Forelimb muscle (tissue), 1 donor: ENCODE measurements around the gene WASHC2A. TPM values are rescaled to one million over a fixed set of nuclear protein-coding genes. Genes with fewer than 3 reads are reported as not detected.
"Not testable (repeated sequence)": the region's sequence is repeated elsewhere in the genome, so short reads cannot be mapped to it uniquely, and the experiment has no call there.

Experiments used
- DNase-seq: peaks from one replicate; pipeline ENCODE4 v3.0.0-alpha.2; 2013; ENCODE audit warnings: low read depth
- polyA plus RNA-seq: library from polyadenylated mRNA; unstranded; fragments of 120-200 nt; gene quantifications from one replicate; pipeline ENCODE4 v1.2.1, GENCODE V29; 2013; ENCODE audit not compliant: insufficient read length

Gene WASHC2A
- polyA plus RNA-seq, 1 donor, result 27.2 TPM

GRCh38 chr10:50152792-50153272, 85.1 kb downstream of the WASHC2A start:
- DNase-seq, result no peak

- not testable (repeated sequence) for DNase-seq
Observed at GRCh38 chr10:50157868-50158267, 90.1 kb downstream of the WASHC2A start.

- DNase-seq, result not testable (repeated sequence)
Observed at GRCh38 chr10:50159856-50160255, 92.1 kb downstream of the WASHC2A start.

- DNase-seq, result not testable (repeated sequence)
Observed at GRCh38 chr10:50165038-50165437, 97.3 kb downstream of the WASHC2A start.

- DNase-seq, result not testable (repeated sequence)
Observed at GRCh38 chr10:50167833-50168232, 100.1 kb downstream of the WASHC2A start.

GRCh38 chr10:50169506-50169905, 101.8 kb downstream of the WASHC2A start:
- DNase-seq, result not testable (repeated sequence)

GRCh38 chr10:50174788-50175525, 107.2 kb downstream of the WASHC2A start:
- DNase-seq, result not testable (repeated sequence)

Other genes with a start within 250 kb of the WASHC2A start
- 19.7 TPM for gene PARG, start 125.9 kb upstream of the WASHC2A start, polyA plus RNA-seq
- 15.4 TPM for gene TIMM23B, start 125.9 kb upstream of the WASHC2A start, polyA plus RNA-seq
- gene AGAP6, start 79.5 kb upstream of the WASHC2A start, polyA plus RNA-seq, result 18.5 TPM
- gene ASAH2, start 183.6 kb downstream of the WASHC2A start, polyA plus RNA-seq, result 1.8 TPM